ENCODE results near the gene JADE2. TPM values are rescaled to one million over a fixed set of nuclear protein-coding genes. Genes with fewer than 3 reads are reported as not detected.
"Not testable (repeated sequence)": the region's sequence is repeated elsewhere in the genome, so short reads cannot be mapped to it uniquely, and the experiment has no call there.

JADE2 gene
- 18.1 TPM for polyA plus RNA-seq (2012; ENCODE audit: missing spikeins)

GRCh38 chr5:134524826-134525682 lies at the start of gene JADE2:
Gene JADE2 (plus strand): TSS chr5:134525670. CDS start chr5:134535858, 10,188 bp downstream.
- FAIRE-seq (peak; percentile 73), DNase-seq (ENCODE audit: insufficient read length) (peak; percentile 72)
- TF ChIP-seq TAF1 (IDR thresholded peaks at IDR 0.05; ENCODE audit: borderline replicate concordance, low read depth, low read length) (peak; percentile 36; the same call in 1 of the 2 replicates), POLR2AphosphoS5 (IDR thresholded peaks at IDR 0.05; ENCODE audit: low read depth, low read length) (no peak), POLR2A (IDR thresholded peaks at IDR 0.05; ENCODE audit: low read depth, low read length) (no peak)

- DNase-seq (ENCODE audit: insufficient read length) (no peak), FAIRE-seq (no peak)
- no peak for TF ChIP-seq POLR2AphosphoS5 (IDR thresholded peaks at IDR 0.05; ENCODE audit: low read depth, low read length)
Measured at GRCh38 chr5:134477462-134478245, 47.8 kb upstream of the JADE2 start.

- no peak for DNase-seq (ENCODE audit: insufficient read length)
- no peak for FAIRE-seq
- TF ChIP-seq TAF1 (IDR thresholded peaks at IDR 0.05; ENCODE audit: borderline replicate concordance, low read depth, low read length) (no peak), POLR2A (IDR thresholded peaks at IDR 0.05; ENCODE audit: low read depth, low read length) (no peak), POLR2AphosphoS5 (IDR thresholded peaks at IDR 0.05; ENCODE audit: low read depth, low read length) (no peak)
Measured at GRCh38 chr5:134479839-134480238, 45.6 kb upstream of the JADE2 start.

DNA sequence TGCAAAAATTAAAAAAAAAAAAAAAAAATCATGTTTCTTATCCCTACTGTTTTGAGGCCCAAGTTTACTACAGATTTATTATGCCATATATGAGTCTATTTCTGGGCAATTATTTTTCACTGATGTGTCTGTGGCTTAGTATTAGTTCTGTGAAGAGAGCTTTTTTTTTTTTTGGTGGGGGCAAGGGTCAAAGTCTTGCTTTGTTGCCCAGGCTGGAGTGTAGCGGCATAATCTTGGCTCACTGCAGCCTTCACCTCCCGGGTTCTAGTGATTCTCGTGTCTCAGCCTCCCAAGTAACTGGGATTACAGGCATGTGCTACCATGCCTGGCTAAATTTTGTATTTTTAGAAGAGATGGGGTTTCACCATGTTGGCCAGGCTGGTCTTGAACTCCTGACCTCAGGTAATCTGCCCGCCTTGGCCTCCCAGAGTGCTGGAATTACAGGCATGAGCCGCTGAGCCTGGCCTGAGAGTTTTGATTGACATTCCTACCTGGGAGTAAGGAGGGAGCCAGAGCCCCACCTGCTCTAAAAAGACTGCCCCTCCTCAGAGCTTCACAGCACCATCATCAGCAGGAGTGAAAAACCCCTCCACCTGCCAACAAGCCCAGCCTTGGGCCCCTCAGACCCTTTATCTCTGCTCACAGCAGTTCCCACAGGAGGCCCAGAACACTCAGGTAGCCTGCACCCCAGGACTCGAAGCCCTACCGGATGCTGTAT lies 36.1 kb upstream of the JADE2 start:
- TF ChIP-seq POLR2A (IDR thresholded peaks at IDR 0.05; ENCODE audit: low read depth, low read length) (no peak), TAF1 (IDR thresholded peaks at IDR 0.05; ENCODE audit: borderline replicate concordance, low read depth, low read length) (no peak)
- DNase-seq (ENCODE audit: insufficient read length) (no peak), FAIRE-seq (no peak)

DNA sequence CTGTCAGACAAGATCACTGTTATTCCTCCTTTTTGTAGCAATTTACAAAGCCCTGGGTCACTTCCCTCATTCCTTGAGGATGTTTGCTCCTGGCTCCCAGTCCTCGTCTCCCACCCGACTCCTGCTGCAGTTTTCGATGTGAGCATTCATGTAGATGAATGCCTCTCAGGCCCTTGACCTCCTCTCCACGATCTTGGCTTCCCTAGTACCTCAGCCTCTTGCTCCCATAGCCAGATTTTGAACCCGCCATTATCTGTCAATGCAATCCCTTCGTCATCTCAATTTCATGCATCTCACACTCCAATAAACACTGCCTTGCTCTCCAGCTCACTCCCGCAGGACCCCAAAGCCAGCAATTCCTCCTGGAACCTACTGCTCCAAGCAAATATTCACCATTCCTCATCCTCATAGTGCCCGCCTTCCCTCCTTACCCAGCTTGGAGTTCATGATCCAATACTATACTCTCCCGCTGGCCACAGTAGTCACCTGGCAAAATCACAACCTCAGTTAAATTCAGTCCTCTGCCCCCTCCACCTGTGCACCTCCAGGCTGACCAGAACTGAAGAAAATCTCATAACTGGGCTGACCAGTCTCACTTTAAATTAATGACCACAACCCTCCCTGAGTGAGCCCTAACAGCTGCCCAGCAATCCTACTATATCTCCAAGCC lies 35.1 kb upstream of the JADE2 start:
- no peak for FAIRE-seq
- DNase-seq (ENCODE audit: insufficient read length), result no peak
- TF ChIP-seq TAF1 (IDR thresholded peaks at IDR 0.05; ENCODE audit: borderline replicate concordance, low read depth, low read length) (no peak), POLR2A (IDR thresholded peaks at IDR 0.05; ENCODE audit: low read depth, low read length) (no peak), POLR2AphosphoS5 (IDR thresholded peaks at IDR 0.05; ENCODE audit: low read depth, low read length) (no peak)

DNA sequence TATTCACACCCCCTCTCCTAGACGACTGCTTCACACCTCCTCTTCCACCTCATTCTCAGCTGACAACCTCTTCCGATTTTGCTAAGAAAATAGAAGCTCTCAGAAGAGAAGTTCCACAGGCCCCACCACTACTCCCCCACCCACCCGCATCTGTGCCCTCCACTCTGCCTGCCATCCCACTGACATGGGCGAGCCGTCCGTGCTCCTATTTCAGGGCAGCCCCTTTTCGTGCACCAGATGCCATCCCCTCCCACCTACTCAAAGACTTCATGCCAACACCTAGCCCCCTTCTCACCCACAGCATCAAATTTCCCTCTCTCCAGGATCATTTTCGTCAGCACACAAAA lies 34.6 kb upstream of the JADE2 start:
- TF ChIP-seq POLR2AphosphoS5 (IDR thresholded peaks at IDR 0.05; ENCODE audit: low read depth, low read length) (no peak), TAF1 (IDR thresholded peaks at IDR 0.05; ENCODE audit: borderline replicate concordance, low read depth, low read length) (no peak), POLR2A (IDR thresholded peaks at IDR 0.05; ENCODE audit: low read depth, low read length) (no peak)
- DNase-seq (ENCODE audit: insufficient read length) (no peak), FAIRE-seq (no peak)

GRCh38 chr5:134491841-134492442 lies 33.5 kb upstream of the JADE2 start:
- FAIRE-seq (no peak), DNase-seq (ENCODE audit: insufficient read length) (no peak)
- TF ChIP-seq TAF1 (IDR thresholded peaks at IDR 0.05; ENCODE audit: borderline replicate concordance, low read depth, low read length) (no peak), POLR2AphosphoS5 (IDR thresholded peaks at IDR 0.05; ENCODE audit: low read depth, low read length) (no peak), POLR2A (IDR thresholded peaks at IDR 0.05; ENCODE audit: low read depth, low read length) (no peak)

DNA sequence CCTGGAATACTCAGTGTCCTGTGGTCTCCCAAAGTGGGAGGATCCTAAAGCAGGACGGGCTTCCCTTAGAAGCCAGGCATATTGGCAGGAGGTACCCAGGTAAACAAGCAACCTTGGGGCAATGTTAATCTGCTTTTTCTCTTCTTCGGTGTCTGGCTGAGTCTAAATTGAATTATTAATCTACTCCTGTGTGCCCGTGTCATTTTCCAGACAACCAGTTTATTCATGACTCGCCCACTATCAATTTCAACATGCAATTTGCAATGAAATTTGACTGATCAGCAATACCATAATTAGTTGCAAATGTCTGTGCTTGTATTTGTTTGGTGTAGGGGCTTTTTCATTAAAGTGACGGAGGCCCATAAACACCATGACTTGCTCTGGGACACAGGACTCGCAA lies 32.9 kb upstream of the JADE2 start:
- DNase-seq (ENCODE audit: insufficient read length), result no peak
- TF ChIP-seq POLR2A (IDR thresholded peaks at IDR 0.05; ENCODE audit: low read depth, low read length), result no peak
- TF ChIP-seq TAF1 (IDR thresholded peaks at IDR 0.05; ENCODE audit: borderline replicate concordance, low read depth, low read length), result no peak
- FAIRE-seq, result no peak

DNA sequence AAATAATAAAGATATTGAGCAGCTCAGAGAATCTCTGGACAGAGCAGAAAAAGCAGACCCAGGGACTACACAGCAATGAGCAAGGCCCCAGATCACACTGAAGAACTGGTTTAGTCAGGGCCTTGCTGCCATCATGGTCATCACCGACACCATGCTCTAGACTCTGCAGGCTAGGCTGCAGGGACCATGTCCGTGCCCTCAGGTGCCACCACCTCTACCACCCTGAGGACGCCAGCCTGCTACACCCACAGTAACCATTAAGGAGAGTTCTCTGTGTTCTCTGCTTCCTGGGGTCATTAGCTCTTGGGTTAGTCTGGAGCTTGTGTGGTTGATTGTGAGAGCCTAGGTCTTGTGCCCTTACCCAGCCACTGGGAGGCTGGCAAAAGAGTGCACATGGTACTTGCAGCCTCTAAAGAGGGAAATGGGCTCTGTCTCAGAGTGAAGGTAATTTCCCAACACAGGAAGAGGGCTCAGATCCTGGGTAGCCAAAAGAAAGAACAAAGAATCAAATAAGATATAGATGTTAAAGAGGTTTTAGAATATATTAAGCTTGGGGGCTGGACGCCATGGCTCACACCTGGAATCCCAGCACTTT lies 31.9 kb upstream of the JADE2 start:
- TF ChIP-seq TAF1 (IDR thresholded peaks at IDR 0.05; ENCODE audit: borderline replicate concordance, low read depth, low read length), result no peak
- TF ChIP-seq POLR2A (IDR thresholded peaks at IDR 0.05; ENCODE audit: low read depth, low read length), result no peak
- no peak for TF ChIP-seq POLR2AphosphoS5 (IDR thresholded peaks at IDR 0.05; ENCODE audit: low read depth, low read length)
- no peak for FAIRE-seq
- no peak for DNase-seq (ENCODE audit: insufficient read length)

- TF ChIP-seq POLR2A (IDR thresholded peaks at IDR 0.05; ENCODE audit: low read depth, low read length) (no peak), TAF1 (IDR thresholded peaks at IDR 0.05; ENCODE audit: borderline replicate concordance, low read depth, low read length) (no peak)
- FAIRE-seq, result no peak
- no peak for DNase-seq (ENCODE audit: insufficient read length)
Measured at GRCh38 chr5:134494780-134495179, 30.7 kb upstream of the JADE2 start.

DNA sequence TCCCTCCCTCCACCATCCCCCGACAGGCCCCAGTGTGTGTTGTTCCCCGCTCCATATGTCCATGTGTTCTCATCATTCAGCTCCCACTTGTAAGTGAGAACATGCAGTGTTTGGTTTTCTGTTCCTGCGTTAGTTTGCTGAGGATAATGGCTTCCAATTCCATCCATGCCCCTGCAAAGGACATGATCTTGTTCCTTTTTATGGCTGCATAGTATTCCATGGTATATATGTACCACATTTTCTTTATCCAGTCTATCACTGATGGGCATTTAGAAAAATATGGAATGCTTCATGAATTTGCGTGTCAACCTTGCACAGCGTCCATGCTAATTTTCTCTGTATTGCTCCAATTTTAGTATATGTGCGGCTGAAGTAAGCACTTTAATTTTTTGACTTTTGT lies 25.6 kb upstream of the JADE2 start:
- DNase-seq (ENCODE audit: insufficient read length); FAIRE-seq: not testable (repeated sequence)

Data from GM12892 (cell line).